AG09319 (cell line): Measurements from ENCODE around the gene MYBBP1A.

ENCODE experiments used
- DNase-seq: peaks from one replicate; pipeline ENCODE4 v3.0.0-alpha.2; 2010; ENCODE audit warnings: low read depth; ENCODE audit errors: extremely low read depth
- TF ChIP-seq, protein P1 (sequence below): IDR thresholded peaks from 2 replicates; pipeline ENCODE4 v1.5.1; 2011; ENCODE audit warnings: low read depth, mild to moderate bottlenecking, inconsistent platforms, low read length, moderate library complexity

MYBBP1A gene

DNA sequence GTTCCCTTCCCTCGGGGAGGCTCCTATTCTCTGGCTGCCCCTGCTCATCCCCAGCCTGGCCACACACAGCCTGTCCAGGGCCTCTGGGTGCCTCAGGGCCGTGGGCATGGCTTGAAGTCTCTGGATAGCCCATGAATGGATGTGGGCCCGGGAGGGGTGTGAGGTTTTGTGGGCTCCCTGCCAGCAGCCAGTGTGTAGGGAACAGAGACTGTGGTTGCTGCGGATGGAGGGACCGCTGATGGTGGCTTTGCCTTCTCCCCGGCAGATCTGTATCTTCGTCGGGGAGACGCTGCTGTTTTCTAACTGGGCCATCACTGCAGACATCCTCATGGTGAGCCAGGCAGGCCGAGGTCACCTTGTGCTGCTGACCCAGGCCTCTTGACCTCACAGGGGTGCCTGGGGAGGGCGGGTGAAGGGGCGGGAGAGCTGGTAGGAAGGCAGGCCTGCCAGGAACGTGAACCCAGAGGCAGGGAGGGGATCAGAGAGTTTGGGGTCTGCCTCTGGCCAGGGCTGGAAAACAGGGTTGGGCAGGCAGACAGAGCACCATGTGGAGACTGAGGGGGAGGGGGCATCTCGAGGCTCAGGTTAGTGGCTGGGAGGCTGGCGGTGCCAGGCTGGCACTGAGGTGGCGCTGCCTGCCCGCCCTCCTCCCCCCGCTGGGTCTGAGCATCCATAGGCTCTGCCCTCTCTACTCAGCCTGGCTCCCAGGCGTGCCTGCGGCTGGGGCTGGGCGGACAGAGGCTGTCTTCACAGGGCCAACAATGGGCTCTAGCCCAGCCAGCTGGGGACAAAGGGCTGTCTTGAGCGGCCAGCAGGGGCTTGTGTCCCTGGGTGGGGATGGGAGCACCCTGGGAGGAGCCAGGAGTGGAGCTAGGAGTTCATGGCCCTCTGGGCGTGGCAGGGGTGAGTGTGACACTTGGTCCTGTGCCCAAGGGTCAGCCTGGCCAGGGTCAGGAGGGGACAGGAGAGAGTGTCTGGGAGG is 21.4 kb downstream of the MYBBP1A start:
- TF ChIP-seq, protein P1, sequence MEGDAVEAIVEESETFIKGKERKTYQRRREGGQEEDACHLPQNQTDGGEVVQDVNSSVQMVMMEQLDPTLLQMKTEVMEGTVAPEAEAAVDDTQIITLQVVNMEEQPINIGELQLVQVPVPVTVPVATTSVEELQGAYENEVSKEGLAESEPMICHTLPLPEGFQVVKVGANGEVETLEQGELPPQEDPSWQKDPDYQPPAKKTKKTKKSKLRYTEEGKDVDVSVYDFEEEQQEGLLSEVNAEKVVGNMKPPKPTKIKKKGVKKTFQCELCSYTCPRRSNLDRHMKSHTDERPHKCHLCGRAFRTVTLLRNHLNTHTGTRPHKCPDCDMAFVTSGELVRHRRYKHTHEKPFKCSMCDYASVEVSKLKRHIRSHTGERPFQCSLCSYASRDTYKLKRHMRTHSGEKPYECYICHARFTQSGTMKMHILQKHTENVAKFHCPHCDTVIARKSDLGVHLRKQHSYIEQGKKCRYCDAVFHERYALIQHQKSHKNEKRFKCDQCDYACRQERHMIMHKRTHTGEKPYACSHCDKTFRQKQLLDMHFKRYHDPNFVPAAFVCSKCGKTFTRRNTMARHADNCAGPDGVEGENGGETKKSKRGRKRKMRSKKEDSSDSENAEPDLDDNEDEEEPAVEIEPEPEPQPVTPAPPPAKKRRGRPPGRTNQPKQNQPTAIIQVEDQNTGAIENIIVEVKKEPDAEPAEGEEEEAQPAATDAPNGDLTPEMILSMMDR: no peak
- no peak for DNase-seq

DNA sequence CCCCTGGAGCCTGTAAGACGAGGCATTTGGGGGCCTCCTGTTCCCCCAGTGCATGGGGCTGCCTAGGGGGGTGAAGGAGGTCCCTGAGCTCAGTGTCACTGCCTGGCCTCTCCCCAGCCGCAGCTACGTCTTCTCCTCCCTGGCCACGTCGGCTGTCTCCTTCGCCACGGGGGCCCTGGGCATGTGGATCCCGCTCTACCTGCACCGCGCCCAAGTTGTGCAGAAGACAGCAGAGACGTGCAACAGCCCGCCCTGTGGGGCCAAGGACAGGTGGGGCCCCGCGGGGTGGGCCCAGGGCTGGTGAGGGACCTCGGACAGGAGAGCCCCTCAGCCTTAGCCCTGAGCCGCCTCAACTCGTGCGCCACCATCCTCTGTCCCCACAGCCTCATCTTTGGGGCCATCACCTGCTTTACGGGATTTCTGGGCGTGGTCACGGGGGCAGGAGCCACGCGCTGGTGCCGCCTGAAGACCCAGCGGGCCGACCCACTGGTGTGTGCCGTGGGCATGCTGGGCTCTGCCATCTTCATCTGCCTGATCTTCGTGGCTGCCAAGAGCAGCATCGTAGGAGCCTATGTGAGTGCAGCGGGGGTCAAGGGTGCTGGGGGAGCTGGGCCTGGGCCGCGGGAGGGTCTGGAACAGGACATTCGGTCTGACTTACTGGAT is 22.2 kb downstream of the MYBBP1A start:
- TF ChIP-seq, protein P1: no peak
- DNase-seq: no peak

DNA sequence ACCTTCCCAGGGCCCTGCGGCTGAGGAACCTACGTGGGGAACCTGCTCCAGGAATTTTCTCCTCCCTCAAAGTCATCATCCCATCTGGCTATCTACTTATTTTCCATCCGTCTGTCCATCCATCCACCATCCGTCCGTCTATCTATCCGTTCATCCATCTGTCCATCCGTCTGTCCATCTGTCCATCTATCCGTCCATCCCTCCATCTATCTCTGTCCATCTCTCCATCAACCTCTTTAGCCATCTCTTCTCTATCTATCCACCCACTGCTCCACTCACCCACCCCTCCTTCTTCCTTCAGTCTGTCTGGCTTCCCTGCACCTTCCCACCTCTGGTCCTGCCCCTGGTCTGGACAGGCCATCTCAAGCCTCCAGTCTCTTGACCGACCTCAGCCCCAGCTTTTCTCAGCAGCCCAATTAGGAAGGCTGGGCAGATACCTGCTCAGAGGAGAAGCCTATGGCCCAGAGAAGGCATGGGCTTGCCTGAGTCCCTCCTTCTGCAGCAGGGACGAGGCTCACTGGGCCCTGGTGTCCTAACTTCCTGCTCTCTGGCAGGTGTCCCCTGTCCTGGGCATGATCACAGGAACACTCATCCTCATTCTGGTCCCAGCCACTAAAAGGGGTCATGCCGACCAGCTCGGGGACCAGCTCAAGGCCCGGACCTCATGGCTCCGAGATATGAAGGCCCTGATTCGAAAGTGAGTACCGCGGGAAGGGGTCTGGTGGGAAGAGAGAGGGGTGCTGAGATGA is 23.0 kb downstream of the MYBBP1A start:
- TF ChIP-seq, protein P1: no peak
- DNase-seq: no peak

DNA sequence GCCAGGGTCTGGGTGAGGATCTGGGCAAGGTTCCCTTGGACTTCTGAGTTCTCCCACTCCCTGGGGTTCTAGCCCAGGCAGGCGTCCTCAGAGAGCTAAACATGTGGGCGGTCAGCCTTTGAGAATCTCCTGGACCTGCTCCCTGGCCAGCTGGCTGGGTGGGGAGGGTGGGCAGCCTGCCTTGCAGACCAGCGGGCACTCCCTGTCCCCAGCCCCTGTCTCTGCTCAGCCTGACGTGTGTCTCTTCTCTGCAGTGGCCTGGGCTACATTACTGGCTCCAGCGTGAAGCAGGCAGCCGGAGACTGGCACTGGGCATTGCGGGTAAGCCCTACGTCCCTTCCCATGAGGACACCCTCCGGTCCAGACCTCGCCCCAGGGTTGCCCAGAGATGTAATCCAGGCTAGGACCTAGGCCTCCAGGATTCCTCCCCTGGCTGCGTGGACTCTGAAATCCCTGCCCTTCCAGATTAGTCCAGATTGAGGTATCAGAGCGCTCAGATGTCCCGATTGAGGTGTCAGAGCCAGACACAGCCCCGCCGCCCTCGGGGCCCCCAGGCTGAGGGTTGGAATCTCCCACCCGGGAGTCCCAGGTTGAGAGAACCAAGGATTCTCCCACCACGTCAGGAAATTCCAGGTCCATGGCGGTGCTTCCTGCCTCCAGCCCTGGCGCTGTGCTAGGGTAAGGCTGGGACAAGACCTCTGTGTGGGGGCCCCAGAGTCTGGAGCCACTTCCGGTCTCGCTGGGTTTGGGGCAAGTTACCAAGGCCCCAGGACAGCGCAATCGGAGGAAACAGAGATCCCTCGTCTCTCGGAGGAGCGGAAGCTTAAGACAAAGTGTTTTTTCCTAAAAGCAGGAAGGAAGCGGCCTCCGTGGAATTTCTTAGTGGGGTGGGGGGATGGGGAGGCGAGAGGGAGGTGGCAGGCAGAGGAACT is 24.1 kb downstream of the MYBBP1A start:
- no peak for DNase-seq
- TF ChIP-seq, protein P1: no peak

DNA sequence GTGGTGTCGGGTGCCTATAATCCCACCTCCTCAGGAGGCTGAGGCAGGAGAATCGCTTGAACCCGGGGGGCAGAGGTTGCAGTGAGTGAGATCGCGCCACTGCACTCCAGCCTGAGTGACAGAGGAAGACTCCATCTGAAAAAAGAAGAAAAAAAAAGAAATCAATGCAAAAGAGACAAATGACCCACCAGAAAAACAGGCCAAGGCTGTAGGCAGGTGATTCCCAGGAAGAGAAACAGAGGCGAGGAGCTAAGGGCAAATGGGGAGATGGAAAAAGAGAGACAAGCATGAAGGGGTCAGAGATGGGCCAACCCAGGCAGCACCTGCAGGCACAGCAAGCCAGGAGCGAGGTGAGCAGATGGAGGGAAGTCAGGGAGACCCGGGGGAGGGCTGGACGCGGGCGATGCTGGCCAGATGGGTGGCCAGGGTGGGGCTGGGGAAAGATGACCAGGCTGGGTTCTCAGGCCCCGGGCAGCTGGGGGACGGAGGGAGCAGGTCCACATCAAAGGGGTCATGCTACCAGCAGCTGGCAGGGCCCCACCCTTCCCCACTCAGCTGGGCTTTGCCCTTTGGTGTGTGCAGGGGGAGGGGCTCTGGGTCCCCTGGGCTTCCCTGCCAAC is 25.5 kb downstream of the MYBBP1A start:
- no peak for DNase-seq
- TF ChIP-seq, protein P1: no peak

DNA sequence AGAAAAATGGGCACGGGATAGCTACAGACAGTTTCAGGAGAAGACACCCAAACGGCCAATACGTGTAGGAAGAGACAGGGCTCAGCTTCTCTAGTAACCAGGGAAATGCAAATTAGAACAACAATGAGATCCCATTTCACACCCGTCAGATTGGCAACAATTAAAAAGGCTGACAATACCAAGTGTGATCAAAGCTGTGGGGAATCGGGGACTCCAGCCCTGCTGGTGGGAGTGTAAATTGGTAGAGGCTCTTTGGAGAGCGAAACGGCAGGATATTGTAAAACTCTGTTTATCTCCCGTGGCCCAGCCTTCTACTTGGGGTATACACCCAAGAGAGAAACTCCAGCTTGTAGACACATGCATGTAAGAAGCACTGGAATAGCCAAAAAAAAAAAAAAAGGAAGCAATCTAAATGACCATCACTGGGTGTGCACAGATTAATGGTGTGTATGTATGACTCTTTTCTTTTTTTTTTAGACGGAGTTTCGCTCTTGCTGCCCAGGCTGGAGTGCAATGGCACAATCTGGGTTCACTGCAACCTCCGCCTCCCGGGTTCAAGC is 27.5 kb downstream of the MYBBP1A start:
- DNase-seq: no peak
- TF ChIP-seq, protein P1: no peak
